ENCODE results near the gene TMEM269. TPM values are rescaled to one million over a fixed set of nuclear protein-coding genes. Genes with fewer than 3 reads are reported as not detected.
A peak's percentile ranks its signal among the peaks of the same experiment; 100 is the strongest.
"Not testable (repeated sequence)": the region's sequence is repeated elsewhere in the genome, so short reads cannot be mapped to it uniquely, and the experiment has no call there.

TMEM269 gene
- total RNA-seq, 1 donor = 0.09 TPM

DNA sequence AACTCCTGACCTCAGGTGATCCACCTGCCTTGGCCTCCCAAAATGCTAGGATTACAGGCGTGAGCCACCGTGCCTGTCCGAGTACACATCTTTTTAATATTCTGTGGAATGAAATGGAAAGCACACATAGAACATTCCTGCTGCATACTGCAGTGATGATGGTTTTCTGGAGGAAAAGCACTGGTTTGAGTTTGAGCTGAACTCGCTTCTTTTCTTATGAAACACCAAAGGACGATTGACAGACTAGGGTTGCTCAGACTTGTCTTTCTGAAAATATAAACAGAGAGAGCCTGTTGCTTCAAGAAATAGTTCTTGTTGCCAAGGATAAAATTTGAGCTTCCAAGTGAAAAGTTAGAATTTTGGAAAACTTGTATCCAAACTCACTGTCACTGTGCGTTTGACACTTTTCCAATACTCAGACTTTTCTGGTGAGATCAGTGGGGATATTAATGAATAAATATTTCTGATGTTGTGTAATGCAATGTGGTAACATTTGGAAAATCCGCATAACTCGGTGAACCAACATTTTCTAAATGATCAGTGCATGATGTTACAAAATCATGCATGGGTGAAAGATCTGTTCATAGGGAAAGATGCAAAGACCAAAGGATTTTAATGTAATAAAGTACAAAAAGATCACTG is 17.2 kb downstream of the TMEM269 start:
- TF ChIP-seq, protein P1, sequence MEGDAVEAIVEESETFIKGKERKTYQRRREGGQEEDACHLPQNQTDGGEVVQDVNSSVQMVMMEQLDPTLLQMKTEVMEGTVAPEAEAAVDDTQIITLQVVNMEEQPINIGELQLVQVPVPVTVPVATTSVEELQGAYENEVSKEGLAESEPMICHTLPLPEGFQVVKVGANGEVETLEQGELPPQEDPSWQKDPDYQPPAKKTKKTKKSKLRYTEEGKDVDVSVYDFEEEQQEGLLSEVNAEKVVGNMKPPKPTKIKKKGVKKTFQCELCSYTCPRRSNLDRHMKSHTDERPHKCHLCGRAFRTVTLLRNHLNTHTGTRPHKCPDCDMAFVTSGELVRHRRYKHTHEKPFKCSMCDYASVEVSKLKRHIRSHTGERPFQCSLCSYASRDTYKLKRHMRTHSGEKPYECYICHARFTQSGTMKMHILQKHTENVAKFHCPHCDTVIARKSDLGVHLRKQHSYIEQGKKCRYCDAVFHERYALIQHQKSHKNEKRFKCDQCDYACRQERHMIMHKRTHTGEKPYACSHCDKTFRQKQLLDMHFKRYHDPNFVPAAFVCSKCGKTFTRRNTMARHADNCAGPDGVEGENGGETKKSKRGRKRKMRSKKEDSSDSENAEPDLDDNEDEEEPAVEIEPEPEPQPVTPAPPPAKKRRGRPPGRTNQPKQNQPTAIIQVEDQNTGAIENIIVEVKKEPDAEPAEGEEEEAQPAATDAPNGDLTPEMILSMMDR (IDR thresholded peaks at IDR 0.05; ENCODE audit: insufficient read depth, low read length) = no peak
- H3K4me3 ChIP-seq (ENCODE audit: low read depth, low read length) = no peak overlapping the region
- DNase-seq (ENCODE audit: low read depth) = peak; percentile 47

DNA sequence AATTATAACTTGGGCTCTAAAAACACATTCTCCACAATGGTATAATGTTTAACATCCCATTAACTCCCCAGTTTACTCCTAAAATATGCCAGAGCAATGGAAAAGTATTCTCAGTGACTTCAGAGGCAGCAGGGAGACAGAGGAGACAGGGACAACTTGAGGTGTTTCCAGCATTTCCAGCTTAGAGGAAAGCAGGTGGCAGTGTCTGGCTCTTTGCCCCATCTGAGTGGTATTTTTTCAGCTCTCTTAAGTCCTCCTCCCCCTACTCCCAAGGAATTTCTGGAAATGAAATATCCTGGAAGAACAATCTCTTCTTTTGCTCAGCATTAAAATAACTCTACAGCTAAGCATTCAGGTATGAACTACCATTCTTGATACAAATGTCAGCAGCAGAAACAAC is 21.4 kb downstream of the TMEM269 start:
- TF ChIP-seq, protein P1 (IDR thresholded peaks at IDR 0.05; ENCODE audit: insufficient read depth, low read length) = no peak
- no peak overlapping the region for H3K4me3 ChIP-seq (ENCODE audit: low read depth, low read length)
- no peak for DNase-seq (ENCODE audit: low read depth)

DNA sequence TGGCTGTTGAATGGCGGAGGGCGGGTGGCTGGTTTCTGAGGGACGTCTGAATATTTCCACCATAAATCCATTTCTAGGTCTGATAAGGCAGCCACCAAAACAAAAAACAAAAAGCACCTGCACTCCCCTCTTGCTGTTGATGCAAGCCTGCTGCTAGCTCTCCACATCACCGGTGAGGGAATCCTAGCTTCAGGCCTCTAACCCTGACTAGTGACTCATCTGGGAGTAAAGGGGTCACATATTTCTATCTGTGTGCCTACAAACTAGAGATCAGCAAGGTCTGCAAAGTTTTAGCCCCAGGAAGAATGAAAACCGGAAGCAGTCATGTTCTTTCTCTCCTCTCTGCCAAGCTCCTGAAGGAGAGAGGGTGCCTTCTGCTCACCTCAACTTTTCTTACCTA is 21.8 kb downstream of the TMEM269 start:
- H3K4me3 ChIP-seq (ENCODE audit: low read depth, low read length) = no peak overlapping the region
- no peak for DNase-seq (ENCODE audit: low read depth)
- TF ChIP-seq, protein P1 (IDR thresholded peaks at IDR 0.05; ENCODE audit: insufficient read depth, low read length) = no peak

DNA sequence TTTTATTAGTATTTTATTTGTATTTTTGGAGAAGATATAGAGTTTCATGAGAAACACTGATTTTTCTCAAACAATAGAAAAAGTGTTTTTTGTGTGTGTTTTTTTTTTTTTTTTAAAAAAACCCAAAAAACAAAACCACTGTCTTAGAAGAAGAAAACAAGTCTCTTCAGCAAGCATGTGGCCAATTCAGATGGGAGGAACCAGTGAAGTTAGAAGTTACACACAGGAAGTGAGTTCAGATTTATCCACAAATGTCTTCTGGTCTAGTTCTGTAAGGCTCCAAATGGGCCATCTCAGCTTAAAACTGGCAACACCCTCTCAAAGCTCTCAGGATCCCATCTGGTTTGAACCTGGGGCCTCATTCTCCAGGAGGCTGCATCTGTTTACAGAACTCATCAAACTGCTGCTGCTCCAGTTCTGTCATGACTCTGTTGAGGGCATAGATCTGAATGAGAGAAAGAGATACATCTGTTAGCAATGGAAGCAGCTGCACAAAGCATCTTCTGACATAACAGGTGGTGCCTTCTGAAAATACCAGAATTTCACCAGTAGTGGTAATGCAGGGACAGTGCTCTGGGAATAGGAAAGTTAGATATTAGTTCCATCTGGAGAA is 22.4 kb downstream of the TMEM269 start:
- no peak overlapping the region for H3K4me3 ChIP-seq (ENCODE audit: low read depth, low read length)
- TF ChIP-seq, protein P1 (IDR thresholded peaks at IDR 0.05; ENCODE audit: insufficient read depth, low read length) = no peak
- DNase-seq (ENCODE audit: low read depth) = no peak

DNA sequence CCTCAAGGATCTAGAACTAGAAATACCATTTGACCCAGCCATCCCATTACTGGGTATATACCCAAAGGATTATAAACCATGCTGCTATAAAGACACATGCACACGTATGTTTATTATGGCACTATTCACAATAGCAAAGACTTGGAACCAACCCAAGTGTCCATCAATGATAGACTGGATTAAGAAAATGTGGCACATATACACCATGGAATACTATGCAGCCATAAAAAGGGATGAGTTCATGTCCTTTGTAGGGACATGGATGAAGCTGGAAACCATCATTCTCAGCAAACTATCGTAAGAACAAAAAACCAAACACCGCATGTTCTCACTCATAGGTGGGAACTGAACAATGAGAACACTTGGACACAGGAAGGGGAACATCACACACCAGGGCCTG is 30.0 kb downstream of the TMEM269 start:
- not testable (repeated sequence) for H3K4me3 ChIP-seq (ENCODE audit: low read depth, low read length); DNase-seq (ENCODE audit: low read depth)

DNA sequence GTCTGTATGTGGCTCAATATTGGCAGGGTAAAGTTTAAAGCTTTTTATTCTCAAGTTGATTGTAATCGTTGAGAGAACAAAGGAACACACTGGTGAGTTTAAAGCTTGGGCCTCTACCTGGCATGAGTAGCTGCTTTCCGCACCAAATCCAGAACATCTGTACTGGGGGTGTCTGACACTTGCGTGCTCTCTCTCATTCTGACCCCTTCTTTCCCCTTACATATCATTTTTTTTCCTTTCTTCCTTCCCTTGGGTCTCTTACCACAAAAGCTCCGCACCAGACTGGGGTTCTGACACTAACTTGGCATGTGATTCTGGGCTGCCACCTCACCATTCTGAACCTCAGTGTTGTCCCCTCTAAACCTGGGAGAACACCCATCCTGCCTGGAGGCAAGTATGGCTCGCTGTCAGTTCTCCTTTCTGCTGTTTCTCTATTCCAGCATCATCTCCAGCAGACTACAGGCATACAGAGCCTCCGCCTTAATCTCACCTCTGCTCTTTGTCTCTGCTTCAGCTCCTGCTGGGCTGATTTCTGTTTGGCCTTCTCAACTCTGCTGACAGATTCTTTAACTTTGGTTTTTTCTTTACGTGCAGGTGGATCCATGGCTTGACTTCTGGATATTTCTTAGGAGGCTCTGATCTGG is 31.3 kb downstream of the TMEM269 start:
- peak; percentile 15 for DNase-seq (ENCODE audit: low read depth)
- TF ChIP-seq, protein P1 (IDR thresholded peaks at IDR 0.05; ENCODE audit: insufficient read depth, low read length) = no peak
- H3K4me3 ChIP-seq (ENCODE audit: low read depth, low read length) = peak overlapping the region; percentile 83
